CD4-positive, alpha-beta T cell treated with Interleukin-17A for 4 hours (primary cell): ENCODE data around the gene TRIM8.

Experiments
- DNase-seq: peaks from one replicate; pipeline ENCODE4 v3.0.0-alpha.2; 2020; ENCODE audit warnings: mixed read lengths

Gene TRIM8

DNA sequence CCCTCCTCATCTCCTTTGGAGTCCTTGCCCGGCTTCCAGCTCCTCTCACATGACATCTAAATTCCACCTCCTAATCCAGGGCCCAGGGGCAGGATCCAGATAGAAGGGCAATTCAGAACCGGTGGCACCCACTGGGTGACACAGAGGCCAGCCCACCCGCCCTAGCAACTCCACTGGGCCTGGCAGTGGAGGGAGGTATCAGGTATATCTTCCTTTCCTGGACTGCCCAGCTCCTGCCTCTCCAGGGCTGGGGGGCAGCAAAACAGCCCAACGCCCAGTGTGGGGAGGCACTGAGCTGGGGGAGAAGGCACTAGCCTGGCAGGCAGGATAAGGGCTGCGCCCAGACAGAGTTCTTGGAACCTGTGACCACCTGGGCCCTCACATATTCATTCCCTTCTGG is 10.4 kb upstream of the TRIM8 start:
- DNase-seq, result no peak

DNA sequence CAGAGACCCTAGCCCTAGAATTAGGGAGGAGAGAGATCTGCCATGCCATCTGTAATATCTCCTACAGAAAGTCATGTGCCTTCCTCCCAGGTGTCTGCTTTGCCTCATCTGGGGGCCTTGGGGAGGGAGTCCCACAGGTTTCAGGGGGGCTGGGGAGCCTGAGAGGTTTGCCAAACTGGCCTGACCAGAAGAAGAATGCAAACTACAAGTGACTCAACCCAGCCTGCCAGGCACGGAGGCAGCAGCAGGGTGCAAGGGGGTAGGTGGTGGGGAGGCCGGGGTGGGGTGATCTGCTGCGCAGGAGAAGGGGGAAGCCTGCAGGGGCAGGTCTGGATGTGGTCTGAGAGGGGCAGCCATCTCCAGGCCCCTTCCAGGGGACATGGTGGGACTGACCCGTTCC is 9.6 kb upstream of the TRIM8 start:
- no peak for DNase-seq

DNA sequence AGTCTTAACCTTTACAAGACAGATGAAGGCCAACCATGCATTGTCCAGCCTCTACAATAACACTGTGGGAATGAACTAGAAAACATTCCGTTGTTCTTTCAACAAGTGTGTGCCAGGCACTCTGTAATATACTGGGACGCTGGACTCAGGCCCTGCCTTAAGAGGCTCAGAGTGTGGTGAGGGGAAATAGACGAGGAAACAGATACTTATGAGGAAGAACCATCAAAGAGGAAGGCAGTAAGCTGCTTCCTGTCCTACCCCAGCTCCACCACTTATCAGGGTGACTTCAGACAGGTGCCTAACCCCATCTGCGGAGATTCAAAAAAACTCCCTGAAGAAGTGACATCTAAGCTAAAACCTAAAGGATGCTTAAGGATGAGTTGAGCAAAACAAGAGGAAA is 8.9 kb upstream of the TRIM8 start:
- peak; percentile 50 for DNase-seq

DNA sequence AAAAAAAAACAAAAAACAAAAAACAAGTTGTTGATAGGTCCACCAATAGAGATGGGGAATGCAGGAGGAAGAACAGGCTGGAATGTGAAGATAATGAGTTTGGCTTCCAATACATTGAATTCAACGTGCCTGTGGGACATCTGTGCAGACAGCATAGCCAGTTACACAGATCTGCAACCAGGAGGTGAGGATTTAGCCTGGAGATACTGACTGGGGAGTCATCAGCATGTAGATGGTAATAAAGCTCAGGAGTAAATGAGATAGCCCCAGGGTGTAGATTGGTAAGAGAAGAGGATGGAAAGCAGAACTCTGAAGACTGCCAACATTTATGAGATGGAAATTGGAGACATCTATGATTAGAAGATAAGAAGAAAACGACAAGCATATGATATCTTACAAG is 4.7 kb upstream of the TRIM8 start:
- DNase-seq, result no peak

DNA sequence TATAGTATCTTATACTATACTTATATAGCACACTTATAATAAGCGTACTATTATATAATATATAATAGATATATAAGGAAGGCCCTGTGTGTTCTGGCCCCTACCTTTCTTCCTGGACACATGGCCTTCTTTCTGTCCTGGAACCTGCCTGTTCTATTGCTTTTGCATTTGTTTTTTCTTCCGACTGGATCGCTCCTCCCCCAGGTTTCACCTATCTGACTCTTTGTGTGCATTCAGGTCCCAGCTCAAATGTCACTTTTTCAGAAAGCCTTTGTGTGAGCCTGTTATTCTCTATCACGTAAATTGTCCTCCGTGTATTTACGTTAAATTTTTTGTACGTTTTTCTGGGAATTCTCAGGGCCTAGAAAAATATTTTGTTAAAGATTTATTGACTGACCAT is 2.9 kb upstream of the TRIM8 start:
- DNase-seq, result no peak

DNA sequence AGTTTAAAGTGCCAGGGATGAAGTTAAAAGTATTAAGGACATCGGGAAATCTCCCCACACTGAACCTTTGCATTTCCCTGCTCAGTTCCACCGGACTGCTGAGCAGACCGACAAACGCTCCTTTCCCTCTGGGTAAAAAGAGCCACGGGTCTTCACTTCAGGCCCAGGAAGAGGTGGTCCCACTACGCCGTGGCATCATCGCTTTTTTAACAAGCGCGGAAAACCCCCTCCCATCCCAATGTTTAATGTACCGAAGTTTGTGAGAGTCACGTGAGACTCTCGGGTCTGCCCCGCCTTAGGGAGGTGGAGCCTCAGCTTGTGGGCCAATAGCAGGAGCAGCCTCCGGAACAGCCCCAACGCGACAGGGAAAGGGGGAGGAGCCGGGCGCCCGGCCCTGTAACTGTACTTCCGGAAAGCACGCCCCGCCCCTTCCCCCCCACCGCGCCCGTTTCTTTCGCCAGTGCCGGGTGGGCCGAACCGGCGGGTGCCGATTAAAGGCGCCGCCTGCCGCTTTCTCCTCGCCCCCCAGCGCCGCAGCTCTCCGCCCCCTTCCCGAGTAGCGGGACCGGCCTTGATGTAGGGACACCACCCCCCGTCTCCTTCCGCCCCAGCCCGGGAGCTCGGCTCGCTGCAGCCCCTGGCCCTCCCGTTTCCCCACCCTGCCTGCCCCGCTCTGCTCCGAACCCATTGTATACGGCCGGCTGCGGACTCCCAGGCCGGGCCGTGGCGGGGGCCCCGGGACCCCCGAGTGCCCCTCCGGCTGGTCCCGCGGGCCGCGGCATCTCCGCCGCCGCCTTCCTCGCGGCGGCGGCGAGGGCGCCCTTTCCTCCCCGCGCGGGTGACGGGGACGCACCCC is 2.2 kb upstream of the TRIM8 start:
- peak; percentile 100 for DNase-seq

DNA sequence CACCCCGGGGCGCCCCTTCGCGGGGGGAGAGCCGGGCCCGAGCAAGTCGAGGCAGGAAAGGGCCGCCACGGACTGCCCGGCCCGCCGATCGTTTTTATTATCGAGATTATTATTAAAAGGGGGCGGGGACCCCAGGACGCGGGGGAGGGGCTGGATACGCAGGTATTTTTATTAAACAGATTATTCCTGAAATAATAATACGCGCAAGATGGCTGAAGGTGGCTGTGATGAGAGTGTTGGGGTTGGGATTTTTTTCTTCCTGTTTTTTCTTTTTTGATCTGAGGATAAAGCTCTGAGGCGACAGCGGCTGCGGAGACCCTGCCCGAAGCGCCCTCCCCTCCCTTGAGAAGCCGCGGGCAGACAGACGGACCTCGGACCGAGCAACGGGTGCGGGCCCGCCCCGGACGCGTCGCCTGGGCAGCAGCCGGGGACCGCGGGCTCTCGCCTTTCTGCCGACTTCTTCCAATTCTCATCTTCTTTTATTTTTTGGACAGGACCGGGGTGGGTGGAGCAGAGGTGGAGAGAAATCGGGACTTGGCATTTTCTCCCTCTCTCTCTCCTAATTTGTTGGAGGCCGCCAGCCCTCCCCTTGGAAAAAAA is 1.4 kb upstream of the TRIM8 start:
- DNase-seq, result peak; percentile 67

DNA sequence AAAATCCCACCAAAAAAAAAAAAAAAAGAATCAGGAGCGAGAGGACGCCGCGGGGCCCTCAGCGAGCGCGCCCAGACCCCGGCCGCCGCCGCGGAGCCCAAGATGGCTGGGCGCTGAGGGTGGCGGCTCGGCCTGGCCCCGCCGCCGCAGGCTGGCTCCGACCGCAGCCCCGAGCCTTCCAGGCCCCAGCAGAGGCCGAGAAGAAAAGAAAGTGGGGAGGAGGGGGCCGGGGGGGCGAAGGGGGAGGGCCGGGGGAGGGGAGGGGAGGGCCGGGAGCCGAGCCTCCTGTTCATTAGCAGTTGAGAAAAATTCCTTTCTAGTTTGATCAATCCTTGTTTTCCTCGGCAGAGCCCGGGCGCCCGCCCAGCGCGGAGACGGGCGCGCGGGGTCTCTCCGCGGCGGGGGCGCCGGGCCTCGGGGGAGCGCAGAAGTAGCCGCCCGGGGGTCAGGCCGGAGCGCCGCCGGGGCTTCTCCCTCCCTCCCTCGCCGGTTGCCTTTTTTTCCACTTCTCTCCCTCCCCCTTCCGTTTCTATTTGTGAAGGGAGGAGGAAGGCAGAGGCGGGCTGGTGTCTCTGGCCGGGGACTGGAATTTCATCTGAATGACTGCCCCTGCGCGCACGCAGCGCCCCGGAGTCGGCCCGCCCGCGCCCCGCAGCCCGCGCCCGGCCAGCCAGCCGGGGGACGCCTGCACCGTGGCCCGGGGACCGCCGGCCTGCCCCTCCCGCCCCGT is 778 bp upstream of the TRIM8 start:
- DNase-seq, result peak; percentile 61

DNA sequence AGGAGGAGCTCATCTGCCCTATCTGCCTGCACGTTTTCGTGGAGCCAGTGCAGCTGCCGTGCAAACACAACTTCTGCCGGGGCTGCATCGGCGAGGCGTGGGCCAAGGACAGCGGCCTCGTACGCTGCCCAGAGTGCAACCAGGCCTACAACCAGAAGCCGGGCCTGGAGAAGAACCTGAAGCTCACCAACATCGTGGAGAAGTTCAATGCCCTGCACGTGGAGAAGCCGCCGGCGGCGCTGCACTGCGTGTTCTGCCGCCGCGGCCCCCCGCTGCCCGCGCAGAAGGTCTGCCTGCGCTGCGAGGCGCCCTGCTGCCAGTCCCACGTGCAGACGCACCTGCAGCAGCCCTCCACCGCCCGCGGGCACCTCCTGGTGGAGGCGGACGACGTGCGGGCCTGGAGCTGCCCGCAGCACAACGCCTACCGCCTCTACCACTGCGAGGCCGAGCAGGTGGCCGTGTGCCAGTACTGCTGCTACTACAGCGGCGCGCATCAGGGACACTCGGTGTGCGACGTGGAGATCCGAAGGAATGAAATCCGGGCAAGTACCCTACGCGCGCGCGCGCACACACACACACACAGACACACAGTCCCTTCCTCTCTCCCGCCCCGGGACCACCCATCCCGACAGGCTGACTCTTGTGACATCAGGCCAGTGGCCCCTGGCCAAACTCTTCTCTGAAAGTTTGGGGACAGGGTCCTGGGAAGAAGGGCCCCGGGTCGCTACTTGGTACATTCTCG is 538 bp downstream of the TRIM8 start:
- peak; percentile 84 for DNase-seq

DNA sequence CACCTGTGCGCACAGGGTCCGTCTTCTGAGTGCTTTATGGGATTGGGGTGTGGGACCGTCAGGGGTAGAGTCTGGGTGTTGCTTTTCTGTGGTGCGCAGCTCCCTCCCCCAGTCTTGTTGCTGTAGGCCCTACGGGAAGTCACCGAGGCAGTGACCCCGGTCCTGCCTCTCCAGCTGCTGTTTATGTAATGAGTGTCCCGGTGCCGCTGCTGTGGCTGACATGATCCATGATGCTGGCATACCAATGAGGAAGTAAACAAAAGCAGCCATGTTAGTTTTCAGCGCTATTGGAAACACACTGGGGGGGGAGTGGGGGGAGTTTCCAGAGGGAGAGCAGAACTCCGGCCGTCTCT is 1.1 kb downstream of the TRIM8 start:
- peak; percentile 63 for DNase-seq

DNA sequence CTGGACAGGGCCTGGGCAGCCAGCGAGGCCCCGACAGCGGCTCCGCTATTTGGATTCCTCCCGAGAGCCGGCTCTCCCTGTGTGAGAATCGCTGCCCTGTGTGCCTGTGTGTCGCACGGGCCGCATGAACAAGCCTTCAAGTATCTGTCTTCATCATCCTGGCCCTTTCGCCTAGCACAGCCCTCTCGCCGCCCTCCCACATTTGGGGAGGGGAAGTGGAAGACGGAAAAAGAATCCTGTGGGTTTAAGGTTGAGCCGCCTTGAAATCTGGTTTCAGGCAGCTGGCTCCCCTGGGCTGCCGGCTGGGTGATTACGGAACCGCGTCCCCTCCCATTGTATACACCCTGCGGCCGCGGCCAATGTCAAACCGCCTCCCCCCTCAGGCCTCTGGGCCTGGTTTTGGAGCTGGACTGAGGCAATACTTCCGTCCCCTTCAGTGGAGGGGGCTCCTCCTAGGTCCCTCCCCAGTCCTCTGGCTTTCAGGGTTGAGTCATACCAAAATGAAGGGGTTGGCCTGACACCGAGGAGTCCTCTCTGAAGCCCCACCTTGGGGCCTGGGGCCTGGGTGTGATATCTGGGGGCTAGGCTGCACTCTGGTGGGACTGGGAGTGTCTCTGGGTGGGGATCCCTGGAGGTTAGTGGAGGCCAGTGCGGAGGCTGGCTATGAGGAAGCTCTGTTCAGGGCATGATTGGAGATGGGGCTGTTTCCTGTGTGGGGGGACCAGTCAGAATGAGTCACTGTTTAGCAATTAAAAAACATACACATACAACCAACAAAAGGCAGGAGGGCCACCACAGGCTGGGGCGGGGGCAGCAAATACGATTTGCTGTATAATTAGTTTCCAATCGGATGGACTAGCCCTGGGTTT is 1.7 kb downstream of the TRIM8 start:
- DNase-seq, result peak; percentile 81

DNA sequence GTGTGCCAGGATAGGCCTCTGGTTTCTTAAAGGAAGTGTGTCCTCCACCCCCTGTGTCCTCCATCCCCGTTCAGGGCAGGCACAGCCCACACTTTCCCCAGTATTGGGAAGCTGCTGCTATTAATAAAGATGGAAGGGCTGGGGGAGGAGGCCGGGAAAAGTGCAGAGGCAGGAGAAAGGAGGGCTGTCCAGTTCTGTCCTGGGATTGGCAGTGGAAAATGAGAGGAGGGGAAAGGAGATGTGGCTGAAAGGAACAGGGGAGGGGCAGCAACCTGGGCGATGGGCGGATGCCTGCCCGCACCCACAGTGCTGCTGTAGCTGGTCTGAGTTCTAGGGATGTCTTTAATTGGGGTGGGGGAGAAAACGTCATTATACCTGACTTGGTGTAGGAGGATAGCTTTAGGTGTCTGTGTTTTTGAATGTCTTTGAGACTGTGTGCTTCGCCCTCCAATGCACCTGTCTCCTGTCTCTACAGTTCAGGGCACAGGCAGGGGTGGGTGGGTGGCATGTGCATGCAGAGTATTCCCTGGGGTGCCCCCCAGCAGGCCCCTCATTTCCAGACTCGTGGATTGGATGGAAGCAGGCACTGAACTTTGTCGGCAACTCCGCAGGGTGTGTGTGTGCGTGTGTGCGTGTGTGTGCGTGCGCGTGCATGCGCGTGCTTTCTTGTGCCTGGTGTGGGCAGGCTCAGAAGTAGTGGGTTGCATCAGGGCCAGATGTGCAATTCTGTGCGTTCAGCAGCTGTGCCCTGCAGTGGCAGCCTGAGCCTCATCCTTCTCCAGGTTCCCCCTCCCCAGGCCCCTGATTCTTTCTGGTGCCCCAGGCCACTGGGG is 2.5 kb downstream of the TRIM8 start:
- peak; percentile 74 for DNase-seq

DNA sequence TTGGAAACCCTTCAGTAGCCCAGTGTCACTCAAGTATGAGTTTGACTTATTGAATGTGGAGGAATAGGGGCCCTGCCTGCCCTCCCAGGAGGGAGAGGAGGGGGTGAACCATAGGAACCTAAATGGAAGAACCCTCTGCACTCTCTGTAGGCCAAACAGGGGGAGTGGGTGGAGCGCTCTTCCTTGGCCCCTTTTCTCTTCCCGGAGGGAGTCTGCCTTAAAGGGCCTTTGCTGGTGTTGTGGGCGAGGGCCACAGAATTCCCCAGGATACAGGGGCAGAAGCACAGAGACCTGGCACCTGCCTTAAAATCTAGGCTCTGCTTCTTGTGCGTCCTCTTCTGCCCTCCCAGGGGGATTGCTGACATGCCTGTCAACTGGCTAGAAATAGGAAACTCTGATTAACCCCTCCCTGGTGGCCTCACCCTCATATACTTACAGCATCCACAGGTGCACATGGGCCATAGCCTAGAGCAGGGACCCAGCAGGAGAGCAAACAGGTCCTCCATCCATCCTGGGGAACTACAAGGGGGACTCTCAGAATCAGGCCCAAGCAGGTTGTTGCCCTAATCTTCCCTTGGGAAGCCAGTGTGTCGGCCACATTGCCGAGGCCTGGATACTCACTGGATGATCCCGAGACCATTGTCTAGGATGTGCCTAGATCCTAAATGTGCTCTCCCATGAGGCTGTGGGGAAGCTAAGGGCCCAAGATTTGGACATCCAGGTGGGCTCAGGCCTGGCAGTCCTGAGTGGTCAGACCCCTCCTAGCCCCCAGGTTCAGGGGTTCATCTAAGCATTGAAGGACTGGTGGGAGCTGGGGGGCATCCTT is 3.4 kb downstream of the TRIM8 start:
- no peak for DNase-seq

DNA sequence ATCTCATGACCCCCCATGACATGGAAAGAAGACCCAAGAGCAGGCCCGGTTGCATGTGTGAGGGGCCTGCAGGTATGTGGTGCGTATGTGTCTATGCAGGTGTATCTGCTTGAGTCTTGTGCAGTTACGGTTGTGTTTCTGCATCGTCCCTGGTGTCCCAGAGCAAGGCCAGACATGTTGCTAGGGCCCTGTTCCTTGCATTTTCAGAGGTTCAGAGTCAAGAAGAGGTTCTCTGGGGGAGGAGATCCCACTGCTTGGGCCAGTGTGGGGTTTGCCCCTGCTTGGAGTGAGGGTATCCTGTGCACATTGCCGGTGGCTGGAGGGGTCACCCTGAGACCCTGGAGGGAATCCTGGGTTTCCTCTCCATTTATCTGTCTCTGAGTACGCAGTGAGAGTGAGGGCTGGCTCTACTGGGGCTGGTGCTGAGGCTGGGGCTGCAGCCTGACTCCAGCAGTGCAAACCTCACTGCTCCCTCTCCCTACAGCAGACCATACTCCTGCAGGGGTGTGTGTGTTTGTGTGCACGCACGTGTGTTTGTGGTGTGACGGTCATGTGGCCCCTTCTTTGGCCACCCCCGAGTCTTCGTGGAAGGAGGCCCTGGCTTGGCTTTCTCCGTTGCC is 4.1 kb downstream of the TRIM8 start:
- DNase-seq, result no peak

DNA sequence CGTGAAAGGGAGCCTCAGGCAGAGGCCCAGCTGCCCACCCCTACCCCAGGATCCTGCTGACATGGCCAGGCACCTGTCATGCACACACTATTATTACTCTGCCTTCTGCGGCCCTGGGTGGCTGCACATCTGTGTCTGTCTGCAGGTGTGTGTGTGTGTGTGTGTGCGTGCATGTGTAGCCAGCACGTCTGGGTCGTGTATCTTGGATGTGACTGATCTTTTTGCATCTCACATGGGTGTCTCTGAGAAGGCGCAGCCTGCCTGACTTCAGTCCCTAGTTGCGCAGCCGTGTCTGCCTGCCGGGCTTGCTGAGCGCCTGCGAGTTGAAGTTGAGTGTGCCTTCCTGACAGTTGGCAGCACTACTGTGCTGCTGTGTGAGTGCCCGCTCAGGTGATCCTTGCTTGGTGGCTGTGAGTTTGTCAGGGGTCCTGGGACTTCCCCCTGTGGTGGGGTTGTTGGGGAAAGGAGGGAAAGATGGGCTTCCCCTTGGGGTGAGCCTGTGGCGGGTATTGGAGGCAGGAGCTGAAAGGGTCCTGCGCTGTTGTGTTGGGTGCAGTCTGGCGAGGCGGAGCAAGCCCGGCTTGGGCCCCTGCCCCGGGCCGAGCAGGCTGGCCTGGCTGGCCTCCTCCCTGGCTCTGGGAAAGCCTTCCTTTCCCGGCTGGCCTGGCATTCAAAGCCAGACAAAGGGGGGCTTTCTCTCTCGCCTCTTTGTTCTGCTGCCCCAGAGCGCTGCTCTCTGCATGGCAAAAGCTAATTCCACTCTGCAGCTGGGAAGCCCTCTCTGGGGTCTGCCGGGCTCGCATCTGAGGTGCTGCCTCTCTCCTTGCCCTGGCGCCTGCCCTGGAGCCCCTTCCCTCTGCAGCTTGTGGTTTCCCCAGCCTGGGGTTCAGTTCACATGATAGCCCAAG is 4.9 kb downstream of the TRIM8 start:
- DNase-seq, result peak; percentile 67

DNA sequence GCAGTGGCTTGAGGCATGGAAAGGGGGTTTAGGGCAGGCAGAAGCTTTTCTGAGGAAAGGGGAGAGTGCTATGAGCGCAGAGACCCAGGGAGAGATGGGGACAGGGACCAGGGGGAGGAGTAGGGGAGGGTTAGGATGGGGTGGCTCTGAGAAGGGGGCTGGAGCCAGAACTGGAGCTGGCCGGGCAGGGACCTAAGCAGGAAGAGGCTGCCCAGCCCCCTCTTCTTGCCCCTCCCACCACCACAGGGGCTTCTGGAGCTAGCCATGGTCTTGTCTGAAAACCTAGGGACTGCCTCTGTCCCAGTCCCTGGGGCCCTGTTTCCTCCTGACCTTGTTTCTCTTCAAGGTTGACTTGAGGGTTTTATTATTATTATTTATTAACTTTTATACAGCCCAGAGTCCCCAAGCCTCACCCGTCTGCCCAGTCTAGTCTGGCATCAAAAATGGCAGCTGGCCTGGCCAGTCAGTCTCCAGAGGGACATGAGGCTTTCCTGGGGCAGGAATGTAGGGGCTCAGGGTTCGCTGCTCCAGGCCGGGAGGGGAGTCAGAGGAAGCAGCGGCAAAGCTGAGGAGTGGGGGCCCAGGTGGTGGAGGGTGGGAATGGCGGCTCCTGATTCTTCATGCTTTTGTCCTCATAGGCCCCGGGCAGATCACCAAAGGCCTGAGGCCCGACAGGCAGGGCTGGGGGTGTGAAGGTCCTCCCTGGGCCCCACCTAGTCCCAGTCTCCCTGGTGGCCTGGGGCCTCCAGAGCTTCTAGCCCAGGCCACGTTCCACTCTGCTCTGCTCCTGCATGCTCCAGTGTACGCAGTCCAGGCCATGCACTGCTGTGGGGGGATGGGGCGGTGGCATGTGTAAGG is 5.7 kb downstream of the TRIM8 start:
- no peak for DNase-seq

DNA sequence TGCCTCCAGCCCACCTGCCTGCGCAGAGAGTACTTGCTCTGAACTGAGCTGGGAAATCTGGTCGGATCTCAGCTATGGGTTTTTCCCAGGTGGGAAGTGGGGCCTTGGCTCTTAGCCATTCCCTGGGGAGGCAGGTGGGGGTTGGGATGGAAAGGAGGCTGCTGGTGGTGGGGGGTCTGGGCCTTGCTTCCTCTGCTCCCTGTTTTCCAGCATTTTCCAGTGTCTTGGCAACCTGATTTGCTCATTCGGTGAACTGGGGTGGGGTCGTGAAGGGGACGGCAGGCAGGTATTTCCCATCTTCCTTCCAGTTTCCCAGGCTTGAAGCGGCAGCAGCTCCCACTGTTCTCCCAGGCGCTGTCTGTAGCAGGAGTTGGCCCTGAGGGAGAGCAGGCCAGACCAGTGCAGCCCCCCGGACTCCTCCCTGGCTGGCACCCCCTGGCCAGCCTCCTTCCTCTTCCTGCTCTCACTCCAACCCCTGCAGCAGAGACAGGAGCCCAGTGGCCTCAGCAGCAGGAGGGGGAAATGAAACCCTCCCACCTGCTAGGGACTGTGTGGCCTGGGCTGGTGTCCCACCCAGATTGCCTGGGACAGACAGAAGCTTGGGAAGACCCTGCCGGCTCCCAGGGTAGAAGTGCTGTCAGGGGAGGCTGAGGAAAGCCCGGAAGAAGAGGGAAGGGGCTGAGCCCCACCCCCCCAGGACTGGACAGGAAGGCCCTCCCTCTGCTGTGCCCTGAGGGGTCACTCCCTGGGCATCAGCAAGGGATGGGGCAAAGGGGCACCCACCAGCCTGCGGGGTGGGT is 6.6 kb downstream of the TRIM8 start:
- no peak for DNase-seq
